HG03064 (cell line): Measurements from ENCODE around the gene RPAP3.

Source experiments
- ATAC-seq: cut with Tn5 transposase; IDR thresholded peaks from one replicate; pipeline ENCODE4 v1.9.1; 2021; ENCODE audit warnings: low read depth; ENCODE audit not compliant: unreplicated experiment

Gene RPAP3, protein sequence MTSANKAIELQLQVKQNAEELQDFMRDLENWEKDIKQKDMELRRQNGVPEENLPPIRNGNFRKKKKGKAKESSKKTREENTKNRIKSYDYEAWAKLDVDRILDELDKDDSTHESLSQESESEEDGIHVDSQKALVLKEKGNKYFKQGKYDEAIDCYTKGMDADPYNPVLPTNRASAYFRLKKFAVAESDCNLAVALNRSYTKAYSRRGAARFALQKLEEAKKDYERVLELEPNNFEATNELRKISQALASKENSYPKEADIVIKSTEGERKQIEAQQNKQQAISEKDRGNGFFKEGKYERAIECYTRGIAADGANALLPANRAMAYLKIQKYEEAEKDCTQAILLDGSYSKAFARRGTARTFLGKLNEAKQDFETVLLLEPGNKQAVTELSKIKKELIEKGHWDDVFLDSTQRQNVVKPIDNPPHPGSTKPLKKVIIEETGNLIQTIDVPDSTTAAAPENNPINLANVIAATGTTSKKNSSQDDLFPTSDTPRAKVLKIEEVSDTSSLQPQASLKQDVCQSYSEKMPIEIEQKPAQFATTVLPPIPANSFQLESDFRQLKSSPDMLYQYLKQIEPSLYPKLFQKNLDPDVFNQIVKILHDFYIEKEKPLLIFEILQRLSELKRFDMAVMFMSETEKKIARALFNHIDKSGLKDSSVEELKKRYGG

GRCh38 chr12:47705566-47706425, at the start of gene RPAP3:
RPAP3 (minus strand) TSS chr12:47706030; CDS start chr12:47702840, 3,190 bp downstream.
- peak; percentile 76 for ATAC-seq

- ATAC-seq: peak; percentile 28
Measured at GRCh38 chr12:47754881-47755280, 49.1 kb upstream of the RPAP3 start.

DNA sequence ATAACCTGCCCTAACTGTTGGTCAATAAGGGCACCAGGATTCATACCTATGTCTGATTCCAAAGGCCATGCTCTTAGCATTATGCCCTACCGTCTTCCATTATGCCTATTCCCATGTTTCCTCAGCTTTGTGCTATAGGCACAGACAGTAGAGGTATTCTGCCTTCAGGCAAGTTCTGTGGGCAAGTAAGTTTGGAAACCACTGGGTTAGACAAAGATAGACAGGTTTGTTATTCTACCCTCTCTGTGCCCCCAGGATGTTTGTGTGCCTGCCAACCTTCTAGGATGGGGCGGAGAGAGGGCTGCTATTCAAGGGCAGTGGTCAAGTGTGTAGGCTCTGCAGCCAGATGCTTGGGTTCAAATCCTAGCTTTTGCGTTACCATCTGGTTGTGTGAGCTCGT, 48.3 kb upstream of the RPAP3 start:
- no peak for ATAC-seq

DNA sequence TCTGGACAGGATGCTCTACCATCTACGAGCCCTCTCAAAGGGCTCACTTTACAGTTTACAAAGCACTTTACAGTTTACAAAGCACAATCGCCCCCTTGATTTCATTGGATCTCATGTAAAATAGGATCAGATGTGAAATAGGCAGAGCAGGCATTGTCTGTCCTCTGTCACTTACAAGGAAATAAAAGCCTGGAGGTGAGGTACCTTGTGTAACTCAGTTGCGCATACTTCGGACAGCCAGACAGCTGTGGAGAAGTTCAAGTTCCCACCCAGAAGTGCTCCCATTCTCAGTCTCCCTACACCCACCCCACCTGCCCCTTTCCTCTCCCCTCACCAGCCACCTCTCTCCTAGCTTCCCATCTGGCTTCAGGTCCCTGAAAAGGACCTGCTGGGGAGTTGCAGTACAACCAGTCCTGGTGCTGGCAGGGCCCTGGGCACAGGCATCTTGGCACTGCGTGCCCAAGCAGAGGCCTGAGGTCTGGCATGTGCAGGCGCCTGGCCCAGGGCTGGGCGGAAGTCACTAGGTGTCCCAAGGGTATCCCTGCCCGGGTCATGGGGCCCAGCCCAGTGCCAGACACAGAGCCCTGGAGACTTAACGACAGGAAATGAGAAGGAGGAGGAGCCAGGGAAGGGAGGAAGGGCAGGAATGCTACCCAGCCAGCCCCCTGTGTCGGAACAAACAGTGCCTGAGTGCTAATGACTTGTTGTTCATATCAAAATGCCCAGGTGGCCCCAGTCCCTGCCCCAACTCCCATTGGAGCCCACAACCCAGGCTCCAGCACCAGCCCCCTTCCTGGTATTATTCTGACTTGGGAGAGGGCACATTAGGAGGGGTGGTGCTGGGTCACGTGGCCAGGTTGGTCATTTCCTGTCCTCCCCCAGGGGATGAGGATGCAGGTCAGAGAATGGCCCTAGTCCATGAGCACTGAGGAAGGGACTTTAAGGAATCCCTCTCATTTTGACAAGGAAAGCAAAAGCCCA, 47.5 kb upstream of the RPAP3 start:
- no peak for ATAC-seq

DNA sequence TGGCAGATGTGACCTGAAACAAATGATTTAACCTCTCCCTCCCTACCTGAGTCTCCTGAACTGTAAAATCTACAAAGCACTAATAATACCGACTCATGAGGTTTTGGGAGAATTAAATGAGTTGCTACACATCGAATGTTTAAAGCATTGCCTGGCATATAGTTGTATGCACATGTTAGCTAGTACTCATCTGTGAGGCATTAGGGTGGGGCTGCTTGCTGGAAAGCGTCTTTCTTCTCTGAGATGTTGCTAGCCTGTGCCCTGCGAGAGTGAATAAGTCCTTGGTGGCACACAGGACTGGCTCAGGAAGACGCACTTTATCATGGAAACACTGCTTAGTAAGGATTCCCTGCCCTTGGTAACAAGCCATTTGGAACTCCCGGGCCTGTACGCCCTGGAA, 46.7 kb upstream of the RPAP3 start:
- no peak for ATAC-seq

GRCh38 chr12:47752121-47752520, 46.3 kb upstream of the RPAP3 start:
- ATAC-seq: no peak

- no peak for ATAC-seq
Measured at GRCh38 chr12:47751561-47751960, 45.7 kb upstream of the RPAP3 start.

- no peak for ATAC-seq
Measured at GRCh38 chr12:47750916-47751470, 45.2 kb upstream of the RPAP3 start.

DNA sequence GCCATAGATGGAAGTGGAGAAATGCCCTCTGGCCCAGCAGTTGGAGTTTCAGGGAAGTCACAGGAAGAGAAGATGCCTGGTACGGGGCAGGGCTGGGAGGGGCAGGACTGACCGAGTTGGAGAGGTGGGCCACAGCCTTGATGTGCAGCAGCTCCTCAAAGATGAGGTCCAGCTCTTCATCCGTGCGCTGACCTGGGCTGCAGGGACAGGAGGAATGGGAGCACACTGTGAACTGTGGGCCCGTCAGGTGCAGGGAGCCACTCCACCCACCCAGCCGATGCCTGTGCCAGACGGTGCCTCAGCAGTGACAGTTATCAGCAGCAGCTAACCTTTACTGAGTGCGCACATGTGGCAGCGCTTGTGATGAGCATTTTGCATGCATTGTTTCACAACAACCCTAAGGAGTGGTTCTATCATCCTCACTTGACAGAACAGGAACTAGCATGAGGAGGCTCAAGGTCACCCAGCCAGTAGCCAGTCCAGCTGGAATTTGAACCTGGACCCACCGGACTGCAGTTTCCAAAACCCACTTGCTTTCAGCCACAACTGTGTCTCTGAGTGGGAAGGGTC, 44.5 kb upstream of the RPAP3 start:
- no peak for ATAC-seq

- ATAC-seq: no peak
Measured at GRCh38 chr12:47748899-47749298, 43.1 kb upstream of the RPAP3 start.

GRCh38 chr12:47748507-47748828, 42.6 kb upstream of the RPAP3 start:
- ATAC-seq: no peak

DNA sequence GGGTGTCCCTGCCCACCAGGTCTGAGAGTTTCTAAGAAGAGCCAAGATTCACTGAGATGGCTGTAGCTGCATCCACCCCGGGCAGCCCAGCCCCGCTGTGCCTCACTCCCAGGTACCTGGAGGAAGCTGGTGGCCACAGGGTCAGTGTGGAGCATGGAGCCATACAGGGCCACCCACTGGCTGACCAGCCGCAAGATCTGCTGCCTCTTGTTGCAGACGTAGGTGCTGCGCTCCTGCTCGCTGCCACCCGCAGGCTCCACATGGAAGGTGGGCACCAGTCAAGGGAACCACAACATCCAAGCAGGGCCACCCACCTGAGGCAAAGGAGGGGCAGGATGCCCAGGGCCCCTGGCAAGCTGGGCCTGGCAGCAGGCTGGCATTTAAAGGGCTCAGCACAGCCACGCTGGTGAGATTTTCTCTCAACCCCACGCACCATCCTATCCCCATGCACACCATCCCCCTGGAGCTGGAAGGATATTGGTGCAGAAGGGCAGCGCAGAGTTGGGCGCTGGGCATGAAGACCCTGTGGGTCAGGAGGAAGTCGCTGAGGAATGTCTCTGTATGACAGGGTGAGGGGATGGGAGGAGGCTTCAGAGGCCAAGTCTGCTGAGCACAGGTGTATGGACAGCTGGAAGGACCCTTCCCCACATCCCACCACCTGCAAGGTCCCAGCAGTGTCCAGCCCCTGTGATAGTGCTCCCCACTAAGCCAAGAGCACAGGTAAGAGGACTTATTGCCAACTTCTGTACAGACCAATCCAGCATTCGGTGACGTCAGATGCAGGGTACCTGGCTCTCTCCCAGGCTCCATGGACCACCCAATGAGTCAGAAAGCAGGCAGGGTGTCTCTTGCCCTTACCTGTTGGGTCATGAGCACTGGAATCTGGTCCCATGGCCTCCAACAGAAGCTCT, 42.0 kb upstream of the RPAP3 start:
- no peak for ATAC-seq

GRCh38 chr12:47747126-47747525, 41.3 kb upstream of the RPAP3 start:
- no peak for ATAC-seq

DNA sequence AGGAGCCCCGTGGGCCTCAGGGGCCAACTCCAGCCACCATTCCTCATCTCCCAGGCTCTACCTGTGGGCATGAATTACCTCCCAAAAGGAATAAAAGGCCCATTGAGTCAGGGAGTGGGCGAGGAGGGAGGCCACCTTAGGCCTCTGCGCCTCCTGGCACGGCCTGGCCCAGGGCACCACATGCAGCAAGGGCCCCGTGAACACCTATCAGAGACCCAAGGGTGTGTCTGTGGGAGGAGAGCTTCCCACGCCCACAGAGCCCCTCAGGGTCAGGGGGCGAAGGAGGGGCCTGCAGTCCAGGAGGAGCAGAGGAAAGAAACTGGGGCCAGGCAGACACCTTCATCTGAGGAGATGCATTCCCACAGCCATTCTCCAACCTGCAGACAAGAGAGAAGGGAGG, 40.7 kb upstream of the RPAP3 start:
- no peak for ATAC-seq

GRCh38 chr12:47746073-47746472, 40.2 kb upstream of the RPAP3 start:
- ATAC-seq: no peak

DNA sequence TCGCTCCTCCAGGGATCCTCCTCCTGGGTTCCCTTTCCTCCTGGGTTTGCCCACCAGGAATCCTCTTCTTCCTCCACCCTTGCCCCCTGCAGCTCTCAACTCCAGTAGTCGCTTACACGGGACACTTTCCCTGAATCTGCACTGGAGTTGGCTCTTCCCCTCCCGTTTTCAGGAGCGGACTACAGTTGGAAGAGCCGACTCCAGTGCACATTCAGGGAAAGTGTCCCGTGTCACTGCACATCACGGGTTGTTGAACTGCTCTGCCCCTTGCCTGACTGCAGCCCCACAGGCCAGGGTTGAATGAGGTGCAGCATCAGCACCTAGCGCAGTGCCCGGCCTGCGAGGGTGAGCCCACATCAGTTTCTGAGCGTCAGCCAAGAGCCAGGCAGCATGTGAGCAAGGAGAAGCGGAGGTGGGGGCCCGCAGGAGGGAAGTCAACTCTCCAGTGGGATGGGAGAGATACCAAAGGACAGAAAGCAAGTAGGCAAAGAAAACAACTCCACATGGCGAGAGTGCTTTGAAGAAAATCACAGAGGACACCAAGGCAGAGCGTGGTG, 39.7 kb upstream of the RPAP3 start:
- no peak for ATAC-seq

DNA sequence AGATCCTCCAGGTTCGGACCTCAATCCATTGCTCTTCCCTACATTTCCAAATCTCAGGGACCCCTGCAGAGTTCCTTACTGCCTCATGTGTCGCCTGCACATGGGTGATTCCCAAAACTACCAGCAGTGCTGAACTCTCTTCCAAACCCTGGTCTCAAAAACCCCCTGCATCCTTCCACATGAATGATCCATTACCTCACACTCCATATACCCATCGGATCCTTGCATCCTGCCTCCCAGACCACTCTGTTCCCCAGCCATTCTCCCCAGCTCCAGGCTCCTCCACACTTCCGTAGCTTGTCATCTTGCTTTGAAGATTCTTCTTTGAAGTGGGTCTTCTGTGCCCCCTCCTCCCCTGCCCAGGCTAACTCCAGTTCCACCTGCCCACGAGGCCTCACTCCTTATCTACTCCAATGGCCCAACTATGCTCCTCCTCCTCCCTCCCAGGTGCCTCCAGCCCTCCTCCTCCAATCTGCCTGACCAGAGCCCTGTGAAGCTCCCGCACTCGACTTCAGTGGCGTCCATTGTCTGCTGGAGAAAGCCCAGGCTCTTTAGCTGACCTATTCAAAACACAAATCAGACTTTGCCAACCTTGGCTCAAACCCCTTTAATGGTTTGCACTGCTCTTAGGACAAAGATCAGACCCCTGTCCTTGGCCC, 39.1 kb upstream of the RPAP3 start:
- no peak for ATAC-seq
